NCI-H2196 (cell line): ENCODE measurements around the gene ASTN1.

Experiments
- DNase-seq: peaks from one replicate; lab custom pipeline; 2025; ENCODE audit not compliant: unreplicated experiment; lab: John Stamatoyannopoulos, UW

ASTN1 gene

GRCh38 chr1:176847052-176847451 is 317.5 kb downstream of the ASTN1 start:
- no peak for DNase-seq

GRCh38 chr1:176843352-176844297 is 320.9 kb downstream of the ASTN1 start:
- DNase-seq = peak; percentile 5

- no peak for DNase-seq
These were observed 323.3 kb downstream of the ASTN1 start for GRCh38 chr1:176841238-176841637.

GRCh38 chr1:176839216-176839615 is 325.3 kb downstream of the ASTN1 start:
- DNase-seq = no peak

- DNase-seq = no peak
These were observed 326.1 kb downstream of the ASTN1 start for GRCh38 chr1:176838276-176838995.

- no peak for DNase-seq
These were observed 326.8 kb downstream of the ASTN1 start for GRCh38 chr1:176837708-176838107.

- DNase-seq = no peak
These were observed 333.4 kb downstream of the ASTN1 start for GRCh38 chr1:176831150-176831549.

GRCh38 chr1:176829261-176829660 is 335.3 kb downstream of the ASTN1 start:
- no peak for DNase-seq

GRCh38 chr1:176826265-176826664 is 338.2 kb downstream of the ASTN1 start:
- DNase-seq = no peak

GRCh38 chr1:176820391-176821031 is 344.0 kb downstream of the ASTN1 start:
- no peak for DNase-seq

- DNase-seq = no peak
These were observed 348.3 kb downstream of the ASTN1 start for GRCh38 chr1:176816232-176816631.

- DNase-seq = no peak
These were observed 348.9 kb downstream of the ASTN1 start for GRCh38 chr1:176815621-176816020.

- DNase-seq = no peak
These were observed 352.8 kb downstream of the ASTN1 start for GRCh38 chr1:176811511-176812288.

GRCh38 chr1:176809292-176809691 is 355.2 kb downstream of the ASTN1 start:
- no peak for DNase-seq
